Tibial artery (tissue), 4 donors: Measurements from ENCODE around the gene SIK1.
"Not testable (repeated sequence)": the region's sequence is repeated elsewhere in the genome, so short reads cannot be mapped to it uniquely, and the experiment has no call there.

Experiments used
- DNase-seq, 2 donors: peaks; one replicate each; pipeline ENCODE4 v3.0.0-alpha.2; 2019
- H3K27ac ChIP-seq, 2 donors: fragments of 200-600 bp; sonication (generic) in 1 of 2; 1 replicate in 1 of 2; 2 replicates in 1 of 2; pipeline ENCODE4 v1.5.1; 2018 to 2019; ENCODE audit warnings: mild to moderate bottlenecking in 1 of 2
- H3K27me3 ChIP-seq, 2 donors: fragments of 200-600 bp; sonication (generic) in 1 of 2; one replicate each; pipeline versions ENCODE4 v1.5.1 to v1.6.0; 2016 to 2019
- H3K36me3 ChIP-seq, 3 donors: fragments of 200-600 bp; sonication (generic) in 2 of 3; one replicate each; pipeline ENCODE4 v1.5.1; 2016 to 2019; ENCODE audit warnings: mild to moderate bottlenecking in 2 of 3
- H3K4me1 ChIP-seq, 4 donors: fragments of 200-600 bp; sonication (generic) in 2 of 4; 1 replicate in 3 of 4; 2 replicates in 1 of 4; pipeline ENCODE4 v1.5.1; 2016 to 2019
- H3K4me3 ChIP-seq, 2 donors: fragments of 200-600 bp; sonication (generic) in 1 of 2; 1 replicate in 1 of 2; 2 replicates in 1 of 2; pipeline ENCODE4 v1.5.1; 2018 to 2019; ENCODE audit warnings: mild to moderate bottlenecking in 2 of 2
- H3K9me3 ChIP-seq, 3 donors: fragments of 200-600 bp; sonication (generic) in 1 of 3; one replicate each; pipeline ENCODE4 v1.5.1; 2016 to 2019
- intact Hi-C: fragments of 100-400 bp; cut with DNase I; formaldehyde crosslinking; loops from one replicate; pipeline ENCODE4 v1.15.0; 2023; ENCODE audit warnings: low total_unique reads

Gene SIK1

DNA sequence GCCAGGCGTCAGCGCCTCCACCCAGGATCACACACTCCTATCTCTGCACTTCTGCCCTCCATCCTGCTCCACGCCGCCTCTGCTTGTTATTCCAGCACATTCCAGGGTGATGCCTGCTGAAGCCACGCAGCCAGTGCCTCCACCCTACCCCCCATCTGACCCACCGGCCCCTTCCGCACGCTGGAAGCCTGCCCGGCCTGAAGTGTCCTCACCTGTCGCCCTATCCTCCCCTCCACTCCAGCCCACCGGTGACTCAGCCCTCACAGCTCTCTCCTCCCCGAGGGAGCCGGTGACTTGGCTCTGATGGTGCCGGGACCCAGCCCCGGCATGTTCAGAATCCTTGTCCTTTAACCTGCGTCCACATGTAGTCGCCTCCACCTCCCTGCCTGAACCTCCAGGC, 24.9 kb upstream of the SIK1 start:
- H3K4me1 ChIP-seq, H3K9me3 ChIP-seq, H3K27ac ChIP-seq, H3K4me3 ChIP-seq, DNase-seq, H3K36me3 ChIP-seq, H3K27me3 ChIP-seq, intact Hi-C loops: not testable (repeated sequence)

DNA sequence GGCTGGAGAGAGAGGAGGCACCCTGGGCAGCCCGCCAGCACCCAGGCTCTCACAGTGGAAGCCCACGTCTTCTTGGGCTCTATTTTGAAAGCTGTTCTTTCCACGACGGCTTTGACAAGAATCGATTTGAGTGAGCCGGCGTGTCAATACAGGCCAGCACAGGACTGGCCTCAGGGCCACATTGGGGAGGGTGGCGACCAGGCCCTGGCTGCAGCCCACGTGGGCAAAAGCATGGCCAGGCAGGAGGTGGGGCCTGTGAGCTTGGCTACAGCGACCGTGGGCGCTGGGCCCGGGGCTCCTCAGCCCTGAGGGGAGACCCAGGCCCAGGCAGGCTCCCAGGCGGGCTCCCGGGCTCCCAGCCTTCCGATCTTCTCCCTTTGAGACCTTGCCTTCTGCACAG, 23.4 kb upstream of the SIK1 start:
- H3K4me3 ChIP-seq, intact Hi-C loops, H3K9me3 ChIP-seq, H3K4me1 ChIP-seq, H3K36me3 ChIP-seq, DNase-seq, H3K27me3 ChIP-seq, H3K27ac ChIP-seq: not testable (repeated sequence)

DNA sequence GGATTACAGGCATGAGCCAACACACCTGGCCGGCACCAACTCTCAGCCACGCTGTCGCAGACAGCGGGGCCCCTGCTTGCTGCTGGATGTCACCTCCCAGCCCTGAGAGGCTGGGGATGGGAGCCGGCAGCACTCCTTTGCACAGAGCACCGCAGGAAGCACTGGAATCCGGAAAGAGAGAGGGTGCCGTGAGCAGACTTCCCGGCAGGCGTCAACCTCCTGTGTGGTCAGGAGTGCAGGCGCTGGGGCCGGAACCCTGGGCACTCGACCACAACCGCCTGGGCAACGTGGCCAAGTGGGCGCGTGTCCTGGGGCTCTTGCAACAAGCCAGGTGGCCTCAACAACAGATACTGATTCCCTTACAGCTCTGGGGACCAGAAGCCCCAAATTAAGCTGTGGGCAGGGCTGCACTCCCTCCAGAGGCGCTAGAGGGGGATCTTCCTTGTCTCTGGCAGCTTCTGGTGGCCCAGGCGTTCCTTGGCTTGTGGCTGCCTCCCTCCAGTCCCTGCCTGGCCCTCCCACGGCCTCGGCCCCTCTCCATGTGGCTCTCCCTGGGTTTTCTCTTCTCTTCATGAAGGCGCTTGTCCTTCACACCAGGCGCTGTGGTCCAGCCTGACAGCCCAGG, 20.5 kb upstream of the SIK1 start:
- intact Hi-C loops, H3K4me3 ChIP-seq, H3K27me3 ChIP-seq, H3K4me1 ChIP-seq, H3K36me3 ChIP-seq, H3K9me3 ChIP-seq, DNase-seq, H3K27ac ChIP-seq: not testable (repeated sequence)

DNA sequence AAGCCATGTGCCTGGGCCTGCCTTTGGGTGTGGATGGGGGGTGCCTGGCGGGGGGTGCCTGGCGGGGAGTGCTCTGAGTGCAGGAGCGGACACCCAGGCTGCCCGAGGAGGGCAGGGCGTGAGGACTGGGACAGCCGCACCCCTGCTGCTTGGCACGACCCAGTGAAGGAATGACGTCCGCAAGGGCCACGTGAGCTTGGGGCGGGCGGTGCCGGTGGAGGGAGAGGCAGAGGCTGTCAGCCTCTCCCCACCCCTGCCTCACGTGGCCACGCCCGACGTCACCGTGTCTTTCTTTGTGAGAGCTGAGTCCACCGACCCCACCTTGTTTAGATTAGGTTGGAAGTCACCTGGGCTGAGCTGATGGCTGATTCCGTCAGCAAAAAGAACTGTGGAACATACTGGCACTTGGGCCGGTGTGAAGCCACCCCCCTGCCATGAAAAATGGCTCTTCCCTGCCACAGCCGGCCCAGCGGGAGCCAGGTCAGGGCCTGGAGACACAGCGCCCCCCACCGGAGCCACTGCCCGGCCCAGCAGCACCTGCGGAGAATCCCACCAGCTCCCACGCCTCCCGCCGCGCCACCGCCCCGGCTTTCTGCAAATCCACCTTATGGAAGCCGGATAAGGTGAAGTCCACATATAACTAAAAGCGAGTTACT, 19.5 kb upstream of the SIK1 start:
- H3K27ac ChIP-seq, H3K36me3 ChIP-seq, H3K27me3 ChIP-seq, H3K4me3 ChIP-seq, intact Hi-C loops, H3K9me3 ChIP-seq, DNase-seq, H3K4me1 ChIP-seq: not testable (repeated sequence)

DNA sequence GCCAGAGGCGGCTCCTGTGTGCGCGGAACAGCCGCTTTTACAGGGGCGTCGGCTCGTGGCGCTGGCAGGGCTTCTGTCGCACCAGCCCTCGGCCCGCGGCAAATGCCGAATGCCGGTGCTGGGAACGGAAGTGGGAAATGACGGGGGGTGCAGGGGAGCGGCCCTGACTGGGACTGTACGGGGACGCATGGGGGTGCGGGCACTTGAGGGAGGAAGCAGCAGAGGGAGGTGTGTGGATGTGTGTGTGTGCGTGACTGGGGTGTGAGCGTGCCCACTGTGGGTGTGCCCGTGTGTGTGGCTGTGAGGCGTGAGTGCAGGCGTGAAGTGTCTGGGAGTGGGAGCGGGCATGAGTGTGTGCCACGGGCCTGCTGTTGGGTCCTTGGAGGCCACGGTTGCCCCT, 17.6 kb upstream of the SIK1 start:
- H3K9me3 ChIP-seq, H3K4me1 ChIP-seq, H3K36me3 ChIP-seq, H3K4me3 ChIP-seq, H3K27me3 ChIP-seq, H3K27ac ChIP-seq, intact Hi-C loops, DNase-seq: not testable (repeated sequence)

DNA sequence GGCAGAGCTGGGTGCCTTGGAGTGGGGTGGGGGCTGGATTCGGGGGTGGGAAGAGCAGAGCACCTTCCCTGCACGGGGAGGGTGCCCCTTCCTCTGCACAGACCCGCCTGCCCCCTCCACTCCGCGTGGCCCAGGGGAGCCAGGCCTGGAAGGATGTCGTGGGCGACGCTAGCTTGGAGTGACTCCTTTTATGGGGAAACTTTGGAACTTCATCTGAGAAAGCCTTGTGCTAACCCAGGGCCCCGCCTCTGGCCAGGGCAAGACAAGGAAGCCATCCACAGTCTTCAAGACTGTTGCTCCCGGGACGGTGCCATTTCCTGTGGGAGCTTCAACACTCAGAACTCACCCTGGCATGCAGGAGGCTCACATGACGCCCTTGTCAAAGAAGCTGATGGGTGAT, 15.6 kb upstream of the SIK1 start:
- H3K4me1 ChIP-seq, H3K27me3 ChIP-seq, DNase-seq, intact Hi-C loops, H3K27ac ChIP-seq, H3K4me3 ChIP-seq, H3K9me3 ChIP-seq, H3K36me3 ChIP-seq: not testable (repeated sequence)

DNA sequence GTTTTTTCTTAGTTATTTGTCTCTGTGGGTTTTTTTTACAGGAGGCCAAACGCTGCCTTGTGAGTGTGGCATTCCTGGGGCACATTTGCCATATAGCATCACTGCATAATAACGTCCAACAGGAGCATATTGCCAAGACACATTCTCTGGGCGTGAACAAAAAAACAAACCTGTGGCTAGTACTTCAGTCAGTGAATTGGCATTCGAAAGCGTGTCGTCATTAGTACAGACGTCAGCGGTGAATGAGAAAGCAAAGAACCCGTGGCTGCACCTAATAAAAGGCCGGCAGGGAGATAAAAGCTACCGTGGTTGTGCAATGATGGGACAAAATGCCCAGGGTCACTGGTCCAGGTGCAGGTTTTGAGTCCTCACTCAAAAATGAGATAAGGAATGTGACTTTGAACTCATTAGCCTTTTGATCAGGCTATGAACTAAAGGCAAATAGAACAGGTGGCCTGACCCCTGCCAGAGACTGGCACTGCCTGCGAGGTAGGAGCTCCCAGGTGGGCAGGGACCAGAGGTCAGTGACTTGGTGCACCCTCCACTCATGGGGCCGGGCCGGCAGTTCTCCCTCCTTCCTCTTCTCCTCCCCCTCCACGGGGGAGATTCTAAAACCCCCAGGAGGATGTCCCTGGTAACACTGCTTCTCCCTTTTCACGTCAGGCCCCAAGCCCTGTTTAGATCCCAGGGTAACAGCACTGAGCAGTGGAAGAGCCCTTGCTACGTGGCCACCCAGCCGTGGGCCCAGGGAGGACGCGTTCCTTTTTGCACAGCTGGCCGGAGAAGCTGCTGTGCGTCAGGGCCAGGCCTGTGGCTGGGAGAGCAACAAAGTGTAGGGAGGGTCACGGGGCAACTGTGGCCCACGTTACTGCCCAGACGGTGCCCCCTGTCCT, 14.2 kb upstream of the SIK1 start:
- intact Hi-C loops, DNase-seq, H3K27ac ChIP-seq, H3K27me3 ChIP-seq, H3K4me3 ChIP-seq, H3K36me3 ChIP-seq, H3K4me1 ChIP-seq, H3K9me3 ChIP-seq: not testable (repeated sequence)

DNA sequence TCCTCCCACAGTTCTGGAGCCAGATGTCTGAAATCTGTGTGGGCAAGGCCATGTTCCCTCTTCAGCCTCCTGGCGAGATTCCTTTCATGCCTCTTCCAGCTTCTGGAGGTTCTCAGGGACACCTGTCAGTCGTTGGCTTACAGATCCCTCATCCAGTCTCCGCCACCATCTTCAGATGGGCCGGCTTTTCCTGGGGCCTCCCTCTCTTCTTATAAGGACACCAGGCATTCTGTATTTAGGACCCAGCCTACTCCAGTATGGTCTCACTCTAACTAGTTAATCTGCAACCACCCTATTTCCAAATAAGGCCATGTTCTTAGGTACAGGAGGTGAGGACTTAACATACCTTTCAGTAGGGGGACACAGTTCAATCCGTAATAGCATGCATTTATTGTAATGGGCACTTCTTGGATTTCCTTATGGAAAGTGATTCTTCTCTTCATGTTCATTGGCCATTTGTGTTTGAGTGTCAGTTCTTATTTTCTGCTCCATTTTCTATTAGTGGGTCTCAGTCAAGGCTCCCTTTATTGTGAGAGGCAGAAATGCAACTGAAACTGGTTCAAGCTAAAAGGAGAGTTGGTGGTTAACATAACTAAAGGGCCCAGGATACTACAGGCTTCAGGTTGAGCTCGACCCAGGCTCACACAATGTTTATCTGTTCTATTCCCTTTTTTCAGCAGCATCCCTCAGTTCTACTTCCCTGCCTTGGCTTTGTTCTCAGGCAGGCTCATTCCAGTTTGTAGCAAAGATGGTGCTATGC, 12.6 kb upstream of the SIK1 start:
- H3K27ac ChIP-seq, H3K27me3 ChIP-seq, H3K4me3 ChIP-seq, intact Hi-C loops, H3K9me3 ChIP-seq, DNase-seq, H3K36me3 ChIP-seq, H3K4me1 ChIP-seq: not testable (repeated sequence)

DNA sequence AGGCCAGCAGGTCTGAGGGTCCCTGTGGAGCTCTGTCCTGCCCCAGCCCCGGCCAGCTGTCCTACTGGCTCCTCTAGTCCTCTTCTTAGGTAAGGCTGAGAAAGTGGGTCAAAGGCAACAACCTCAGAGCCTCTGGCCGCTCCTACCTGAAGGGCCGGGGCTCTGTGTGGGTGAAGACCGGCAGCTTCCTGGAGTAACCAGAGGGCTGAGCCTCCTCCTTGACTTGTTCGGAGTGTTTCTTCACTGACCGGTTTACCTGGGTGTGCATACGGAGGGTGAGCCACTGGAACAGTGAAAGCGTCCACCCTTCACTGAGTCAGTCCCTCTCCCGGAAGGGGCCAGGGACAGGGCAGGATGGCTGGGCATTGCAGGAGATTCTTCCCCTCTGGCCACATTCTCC, 9.3 kb upstream of the SIK1 start:
- DNase-seq, H3K4me1 ChIP-seq, H3K27ac ChIP-seq, H3K4me3 ChIP-seq, H3K9me3 ChIP-seq, intact Hi-C loops, H3K36me3 ChIP-seq, H3K27me3 ChIP-seq: not testable (repeated sequence)

DNA sequence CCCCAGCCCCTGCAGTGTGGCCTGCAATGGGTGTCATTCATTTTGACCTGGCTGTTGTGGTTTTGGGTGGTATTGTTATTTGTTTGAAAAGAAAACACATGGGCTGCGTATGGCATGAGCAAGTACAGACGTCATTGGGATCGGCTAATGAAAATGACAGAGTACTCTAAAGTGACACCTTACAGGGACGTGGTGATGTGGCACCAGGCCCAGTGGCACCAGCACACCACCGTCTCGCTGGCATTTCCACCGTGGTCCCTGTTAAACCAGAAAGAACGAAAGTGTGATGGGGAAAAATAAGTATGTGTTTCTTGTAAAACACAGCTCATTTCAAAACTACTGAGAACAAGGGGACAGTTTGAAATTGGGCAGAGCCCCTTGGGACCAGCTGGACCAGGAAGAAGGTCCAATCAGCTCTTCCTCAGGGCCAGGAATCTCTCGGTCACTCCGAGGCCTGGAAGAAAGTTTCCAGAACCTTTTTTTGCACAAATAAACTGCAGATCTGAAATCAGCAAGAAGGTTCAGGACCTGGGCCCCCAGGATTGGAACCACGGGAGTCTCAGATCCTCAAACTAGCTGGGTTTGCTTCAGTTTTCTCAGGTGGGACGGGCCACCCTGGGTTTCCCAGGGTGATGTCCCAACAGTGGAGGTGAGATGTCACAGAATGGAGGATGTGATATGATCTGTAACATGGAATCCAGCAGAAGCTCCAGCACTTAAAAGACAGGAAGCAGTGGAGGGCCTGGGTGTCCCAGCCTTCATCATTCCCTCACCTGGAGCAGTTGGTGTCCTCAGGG, 6.6 kb upstream of the SIK1 start:
- H3K9me3 ChIP-seq, H3K4me3 ChIP-seq, H3K27ac ChIP-seq, intact Hi-C loops, H3K27me3 ChIP-seq, DNase-seq, H3K4me1 ChIP-seq, H3K36me3 ChIP-seq: not testable (repeated sequence)

DNA sequence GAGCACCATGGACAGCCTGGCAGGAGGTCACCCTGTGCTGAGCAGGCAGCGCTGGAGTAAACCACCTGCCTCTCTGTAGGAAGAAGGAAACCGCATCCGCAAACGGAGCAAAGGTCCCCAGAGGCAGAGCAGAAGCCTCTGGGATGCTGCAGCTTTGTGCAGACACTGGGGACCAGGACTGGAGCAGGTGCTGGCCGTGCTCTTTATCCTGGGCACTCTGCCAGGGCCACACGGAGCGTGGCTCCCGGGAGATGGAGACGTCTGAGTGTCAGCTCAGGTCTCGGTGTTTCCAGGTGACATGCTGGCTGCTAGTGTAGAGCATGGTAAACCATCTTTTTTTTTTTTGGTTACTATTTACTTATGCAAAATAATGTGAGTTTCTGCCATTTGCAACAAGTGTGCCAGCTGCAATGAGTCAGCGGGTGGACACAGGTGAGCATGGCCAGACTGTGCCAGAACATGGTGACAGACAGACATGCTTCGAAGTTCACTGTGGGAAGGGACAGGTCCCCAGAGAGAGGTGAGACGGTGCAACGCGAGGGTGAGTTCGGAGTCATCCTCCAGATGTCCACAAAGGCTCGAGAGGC, 4.0 kb upstream of the SIK1 start:
- H3K4me3 ChIP-seq, intact Hi-C loops, H3K27ac ChIP-seq, DNase-seq, H3K4me1 ChIP-seq, H3K9me3 ChIP-seq, H3K27me3 ChIP-seq, H3K36me3 ChIP-seq: not testable (repeated sequence)

DNA sequence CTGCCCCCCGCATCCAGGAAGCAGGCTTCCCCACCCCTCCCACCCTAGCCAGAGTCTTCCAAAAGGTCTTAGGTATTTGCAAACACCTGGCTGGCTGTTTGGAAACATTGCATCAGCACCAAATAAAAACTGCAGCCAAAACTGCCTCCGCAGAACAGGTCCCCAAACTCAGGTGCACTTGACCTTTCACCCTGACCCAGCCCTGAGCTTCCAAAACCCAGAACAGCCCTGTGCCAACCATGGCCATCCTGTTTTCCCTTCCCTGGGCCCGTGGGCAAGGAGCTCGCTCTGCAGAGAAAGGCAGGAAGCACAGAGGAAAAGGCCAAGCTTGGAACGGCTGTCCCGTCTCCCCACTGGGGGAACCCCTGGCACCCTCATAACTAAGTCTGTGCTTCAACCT, 2.0 kb upstream of the SIK1 start:
- H3K9me3 ChIP-seq, intact Hi-C loops, H3K4me3 ChIP-seq, H3K27ac ChIP-seq, H3K36me3 ChIP-seq, DNase-seq, H3K4me1 ChIP-seq, H3K27me3 ChIP-seq: not testable (repeated sequence)

DNA sequence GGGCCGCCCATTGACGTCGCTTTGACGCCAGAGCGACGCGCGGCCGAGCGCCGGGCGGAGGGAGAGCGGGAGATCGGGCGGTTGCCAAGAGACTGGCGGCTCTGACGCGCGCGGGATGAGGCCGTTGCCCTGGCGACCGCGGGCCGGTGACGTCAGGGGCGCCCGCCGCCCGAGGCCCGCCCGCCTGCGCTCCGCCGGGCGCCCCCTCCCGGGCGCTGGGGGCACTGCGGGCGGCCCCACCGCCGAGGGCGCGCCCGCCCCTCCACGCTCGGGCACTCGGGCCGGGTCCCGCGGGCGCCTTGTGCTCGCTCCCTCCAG, 270 bp upstream of the SIK1 start:
- H3K27me3 ChIP-seq, H3K27ac ChIP-seq, intact Hi-C loops, H3K36me3 ChIP-seq, H3K4me3 ChIP-seq, DNase-seq, H3K4me1 ChIP-seq, H3K9me3 ChIP-seq: not testable (repeated sequence)
